Stimulated activated CD4-positive, alpha-beta T cell treated with anti-CD3 and anti-CD28 coated beads, Interleukin-4, amount 100 ng/mL, for 24 hours (primary cell): ENCODE data around the gene CYTH1.
"Not testable (repeated sequence)": the region's sequence is repeated elsewhere in the genome, so short reads cannot be mapped to it uniquely, and the experiment has no call there.

Experiments
- DNase-seq: peaks from one replicate; pipeline ENCODE4 v3.0.0-alpha.2; 2020

CYTH1 gene

GRCh38 chr17:78785011-78785662 is 3.1 kb upstream of the CYTH1 start:
- DNase-seq, result no peak

- no peak for DNase-seq
Measured at GRCh38 chr17:78784352-78784751, 2.3 kb upstream of the CYTH1 start.

GRCh38 chr17:78783711-78784324 is 1.7 kb upstream of the CYTH1 start:
- DNase-seq, result no peak

- DNase-seq, result peak; percentile 47
Measured at GRCh38 chr17:78781104-78781892, 775 bp downstream of the CYTH1 start.

GRCh38 chr17:78780335-78780734 is 1.7 kb downstream of the CYTH1 start:
- DNase-seq, result no peak

- DNase-seq, result peak; percentile 63
Measured at GRCh38 chr17:78779850-78780249, 2.2 kb downstream of the CYTH1 start.

- not testable (repeated sequence) for DNase-seq
Measured at GRCh38 chr17:78779286-78779651, 2.8 kb downstream of the CYTH1 start.

- DNase-seq, result no peak
Measured at GRCh38 chr17:78777881-78778280, 4.2 kb downstream of the CYTH1 start.

- peak; percentile 72 for DNase-seq
Measured at GRCh38 chr17:78774956-78775571, 7.0 kb downstream of the CYTH1 start.

- DNase-seq, result peak; percentile 45
Measured at GRCh38 chr17:78774453-78774852, 7.6 kb downstream of the CYTH1 start.

- no peak for DNase-seq
Measured at GRCh38 chr17:78771758-78772382, 10.2 kb downstream of the CYTH1 start.

- no peak for DNase-seq
Measured at GRCh38 chr17:78769196-78769773, 12.8 kb downstream of the CYTH1 start.

- no peak for DNase-seq
Measured at GRCh38 chr17:78767806-78768205, 14.3 kb downstream of the CYTH1 start.

- no peak for DNase-seq
Measured at GRCh38 chr17:78766743-78767294, 15.3 kb downstream of the CYTH1 start.

GRCh38 chr17:78766225-78766624 is 15.8 kb downstream of the CYTH1 start:
- no peak for DNase-seq

GRCh38 chr17:78765821-78766220 is 16.3 kb downstream of the CYTH1 start:
- no peak for DNase-seq

- DNase-seq, result no peak
Measured at GRCh38 chr17:78764871-78765270, 17.2 kb downstream of the CYTH1 start.

- no peak for DNase-seq
Measured at GRCh38 chr17:78763561-78763960, 18.5 kb downstream of the CYTH1 start.

GRCh38 chr17:78761789-78762406 is 20.2 kb downstream of the CYTH1 start:
- DNase-seq, result no peak

- no peak for DNase-seq
Measured at GRCh38 chr17:78759969-78760352, 22.1 kb downstream of the CYTH1 start.

- peak; percentile 70 for DNase-seq
Measured at GRCh38 chr17:78759203-78759968, 22.7 kb downstream of the CYTH1 start.
